Gastrocnemius medialis (tissue), 4 donors: ENCODE data around the gene ZNF70. TPM values are rescaled to one million over a fixed set of nuclear protein-coding genes. Genes with fewer than 3 reads are reported as not detected.

Source experiments
- ATAC-seq, 2 donors: fragments of 150-250 bp; one replicate each; pipeline ENCODE4 v1.9.1; 2016
- DNase-seq, 2 donors: peaks; one replicate each; pipeline ENCODE4 v3.0.0-alpha.2; 2019
- H3K27ac ChIP-seq, 4 donors: fragments of 200-600 bp; sonication (generic); 1 replicate in 1 of 4; 2 replicates in 3 of 4; pipeline ENCODE4 v1.5.1; 2016 to 2018; ENCODE audit warnings: mild to moderate bottlenecking in 2 of 4, moderate library complexity in 1 of 4
- H3K27me3 ChIP-seq, 3 donors: fragments of 200-600 bp; sonication (generic) in 2 of 3; 1 replicate in 1 of 3; 2 replicates in 2 of 3; pipeline versions ENCODE4 v1.5.1 to v1.6.0; 2016 to 2019; ENCODE audit warnings: mild to moderate bottlenecking in 1 of 3, moderate library complexity in 1 of 3
- H3K36me3 ChIP-seq, 2 donors: fragments of 200-600 bp; sonication (generic) in 1 of 2; one replicate each; pipeline ENCODE4 v1.5.1; 2017 to 2018
- H3K4me1 ChIP-seq, 2 donors: fragments of 200-600 bp; sonication (generic) in 1 of 2; one replicate each; pipeline ENCODE4 v1.5.1; 2016 to 2017; ENCODE audit warnings: mild to moderate bottlenecking in 2 of 2
- H3K4me3 ChIP-seq, 4 donors: fragments of 200-600 bp; sonication (generic) in 3 of 4; 1 replicate in 1 of 4; 2 replicates in 3 of 4; pipeline ENCODE4 v1.5.1; 2016 to 2019; ENCODE audit warnings: mild to moderate bottlenecking in 2 of 4
- H3K9me3 ChIP-seq, 3 donors: fragments of 200-600 bp; sonication (generic) in 2 of 3; 1 replicate in 1 of 3; 2 replicates in 2 of 3; pipeline ENCODE4 v1.5.1; 2016 to 2019
- CTCF ChIP-seq, 5 experiments: fragments of 450-650 bp in 3 of 5; fragments of 200-600 bp in 2 of 5; sonication (generic) in 2 of 5; IDR thresholded peaks in 4 of 5; conservative IDR thresholded peaks in 1 of 5; 1 replicate in 4 of 5; 2 replicates in 1 of 5; pipeline ENCODE4 v1.5.1; 2016 to 2019; ENCODE audit warnings: antibody characterized with exemption in 5 of 5, mild to moderate bottlenecking in 3 of 5, moderate library complexity in 3 of 5
- POLR2A ChIP-seq, 2 donors: fragments of 450-650 bp; IDR thresholded peaks; one replicate each; pipeline ENCODE4 v1.6.1; 2017; ENCODE audit warnings: antibody characterized with exemption in 2 of 2, mild to moderate bottlenecking in 2 of 2, moderate library complexity in 2 of 2
- in situ Hi-C, 4 donors: fragments of 200-750 bp; cut with MboI; loops; one replicate each; pipeline versions ENCODE4 v1.15.0 to v1.8.0; 2017; ENCODE audit warnings: low sequenced_read_pairs in 4 of 4
- intact Hi-C: fragments of 100-400 bp; cut with DNase I; formaldehyde crosslinking; loops from one replicate; pipeline ENCODE4 v1.15.1; 2023; ENCODE audit warnings: low total_unique reads
- total RNA-seq, 4 donors: library from RNA; depleted of rRNA; stranded (reverse); fragments of >200 nt; gene quantifications; one replicate each; pipeline versions ENCODE4 v1.1.0 to v1.2.3, GENCODE V29; 2016

The ZNF70 gene
- total RNA-seq, 4 donors from 2014 or later: 3.1 to 6.3 (median 4.2) TPM

GRCh38 chr22:23718371-23719165 is 32.3 kb downstream of the ZNF70 start:
- DNase-seq: no peak
- peaks cover 11 to 15% of the 10 kb centered on the region in 2 donors for H3K4me1 ChIP-seq
- peaks cover 0 to 11% of the 10 kb centered on the region in 2 donors for H3K36me3 ChIP-seq
- no peak overlapping the region for H3K27ac ChIP-seq
- in situ Hi-C loops: no loop called here
- no peaks in the 10 kb centered on the region for H3K9me3 ChIP-seq
- TF ChIP-seq CTCF (IDR thresholded peaks at IDR 0.05 in 4 of 5, conservative IDR thresholded peaks at IDR 0.05 in 1 of 5): no peak
- TF ChIP-seq POLR2A (IDR thresholded peaks at IDR 0.05): no peak
- no peaks in the 10 kb centered on the region for H3K27me3 ChIP-seq
- intact Hi-C loops: loop anchor here (5.0 kb wide), 2 partner anchors 34 to 129 kb away; partner anchors contain the start of genes VPREB3 and ZNF70
- no peak overlapping the region for H3K4me3 ChIP-seq
- no peak for ATAC-seq

- ATAC-seq: peak; percentile 91
- Histone ChIP-seq H3K9me3 (no peaks in the 10 kb centered on the region), H3K27ac (peak overlapping the region; percentile 85 to 93 (median 90)), H3K4me1 (peaks cover 11 to 15% of the 10 kb centered on the region in 2 donors), H3K36me3 (peaks cover 0 to 14% of the 10 kb centered on the region in 2 donors), H3K4me3 (peak overlapping the region; percentile 96 to 99 (median 98)), H3K27me3 (no peaks in the 10 kb centered on the region)
- TF ChIP-seq CTCF (IDR thresholded peaks at IDR 0.05 in 4 of 5, conservative IDR thresholded peaks at IDR 0.05 in 1 of 5): no peak
- peak; percentile 88 to 94 for TF ChIP-seq POLR2A (IDR thresholded peaks at IDR 0.05)
- peak; percentile 66 to 81 for DNase-seq
- intact Hi-C loops: loop anchor here (5.0 kb wide), 2 partner anchors 35 to 130 kb away; partner anchors contain the start of genes VPREB3 and ZNF70
- in situ Hi-C loops: no loop called here
Measured at GRCh38 chr22:23716811-23717801, 33.8 kb downstream of the ZNF70 start.

- in situ Hi-C loops: no loop called here
Measured at GRCh38 chr22:23715806-23716375, 35.0 kb downstream of the ZNF70 start.

More at GRCh38 chr22:23715806-23716375, 35.0 kb downstream of the ZNF70 start:
- Histone ChIP-seq H3K4me3 (peak overlapping the region; percentile 96 to 99 (median 98)), H3K4me1 (peaks cover 11 to 15% of the 10 kb centered on the region in 2 donors), H3K36me3 (peaks cover 0 to 24% of the 10 kb centered on the region in 2 donors), H3K9me3 (no peaks in the 10 kb centered on the region), H3K27me3 (no peaks in the 10 kb centered on the region), H3K27ac (peak overlapping the region; percentile 85 to 93 (median 90))
- ATAC-seq: no peak
- intact Hi-C loops: loop anchor here (5.0 kb wide), 2 partner anchors 36 to 131 kb away; partner anchors contain the start of genes VPREB3 and ZNF70
- TF ChIP-seq POLR2A (IDR thresholded peaks at IDR 0.05) (no peak), CTCF (IDR thresholded peaks at IDR 0.05 in 4 of 5, conservative IDR thresholded peaks at IDR 0.05 in 1 of 5) (no peak)
- DNase-seq: no peak
